ENCODE data around the gene CNGA2.
A peak's percentile ranks its signal among the peaks of the same experiment; 100 is the strongest.
"Not testable (repeated sequence)": the region's sequence is repeated elsewhere in the genome, so short reads cannot be mapped to it uniquely, and the experiment has no call there.

The CNGA2 gene

GRCh38 chrX:151695583-151696340 is 38.8 kb upstream of the CNGA2 start:
- DNase-seq (ENCODE audit: low read depth in 2 of 2), result no peak
- H3K4me3 ChIP-seq (replicated peaks in 1 of 2; ENCODE audit: low read depth in 2 of 2, low read length in 2 of 2), result no peak overlapping the region
- TF ChIP-seq, protein P1, sequence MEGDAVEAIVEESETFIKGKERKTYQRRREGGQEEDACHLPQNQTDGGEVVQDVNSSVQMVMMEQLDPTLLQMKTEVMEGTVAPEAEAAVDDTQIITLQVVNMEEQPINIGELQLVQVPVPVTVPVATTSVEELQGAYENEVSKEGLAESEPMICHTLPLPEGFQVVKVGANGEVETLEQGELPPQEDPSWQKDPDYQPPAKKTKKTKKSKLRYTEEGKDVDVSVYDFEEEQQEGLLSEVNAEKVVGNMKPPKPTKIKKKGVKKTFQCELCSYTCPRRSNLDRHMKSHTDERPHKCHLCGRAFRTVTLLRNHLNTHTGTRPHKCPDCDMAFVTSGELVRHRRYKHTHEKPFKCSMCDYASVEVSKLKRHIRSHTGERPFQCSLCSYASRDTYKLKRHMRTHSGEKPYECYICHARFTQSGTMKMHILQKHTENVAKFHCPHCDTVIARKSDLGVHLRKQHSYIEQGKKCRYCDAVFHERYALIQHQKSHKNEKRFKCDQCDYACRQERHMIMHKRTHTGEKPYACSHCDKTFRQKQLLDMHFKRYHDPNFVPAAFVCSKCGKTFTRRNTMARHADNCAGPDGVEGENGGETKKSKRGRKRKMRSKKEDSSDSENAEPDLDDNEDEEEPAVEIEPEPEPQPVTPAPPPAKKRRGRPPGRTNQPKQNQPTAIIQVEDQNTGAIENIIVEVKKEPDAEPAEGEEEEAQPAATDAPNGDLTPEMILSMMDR (IDR thresholded peaks at IDR 0.05; ENCODE audit: low read depth, low read length), result no peak

GRCh38 chrX:151697082-151697481 is 37.5 kb upstream of the CNGA2 start:
- H3K4me3 ChIP-seq (replicated peaks in 1 of 2; ENCODE audit: low read depth in 2 of 2, low read length in 2 of 2); DNase-seq (ENCODE audit: low read depth in 2 of 2): not testable (repeated sequence)

GRCh38 chrX:151697522-151697921 is 37.0 kb upstream of the CNGA2 start:
- H3K4me3 ChIP-seq (replicated peaks in 1 of 2; ENCODE audit: low read depth in 2 of 2, low read length in 2 of 2), result no peak overlapping the region
- DNase-seq (ENCODE audit: low read depth in 2 of 2), result peak; percentile 4 to 5
- TF ChIP-seq, protein P1 (IDR thresholded peaks at IDR 0.05; ENCODE audit: low read depth, low read length), result no peak

DNA sequence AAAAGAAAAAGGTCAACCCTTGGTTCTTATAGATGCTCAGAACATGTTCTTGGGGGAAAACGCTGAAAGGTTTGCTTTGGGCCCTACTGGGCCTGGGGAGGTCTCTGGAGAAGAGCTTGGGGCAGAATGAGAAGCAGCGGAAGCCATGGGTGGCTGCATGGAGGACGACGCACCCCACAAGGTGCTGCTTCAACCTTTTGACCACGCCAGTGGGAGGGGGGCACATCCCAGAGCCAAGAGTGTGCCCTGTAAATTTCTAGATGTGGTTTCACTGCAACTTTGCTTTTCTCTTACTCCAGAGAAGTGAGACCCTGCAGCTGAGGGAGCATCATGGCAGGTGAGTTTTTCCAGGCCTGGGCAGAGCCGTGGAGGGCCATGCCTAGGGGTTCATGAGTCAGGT is 36.1 kb upstream of the CNGA2 start:
- TF ChIP-seq, protein P1 (IDR thresholded peaks at IDR 0.05; ENCODE audit: low read depth, low read length), result no peak
- no peak overlapping the region for H3K4me3 ChIP-seq (replicated peaks in 1 of 2; ENCODE audit: low read depth in 2 of 2, low read length in 2 of 2)
- DNase-seq (ENCODE audit: low read depth in 2 of 2), result no peak

GRCh38 chrX:151699746-151700145 is 34.8 kb upstream of the CNGA2 start:
- DNase-seq (ENCODE audit: low read depth in 2 of 2), result no peak
- TF ChIP-seq, protein P1 (IDR thresholded peaks at IDR 0.05; ENCODE audit: low read depth, low read length), result no peak
- no peak overlapping the region for H3K4me3 ChIP-seq (replicated peaks in 1 of 2; ENCODE audit: low read depth in 2 of 2, low read length in 2 of 2)

DNA sequence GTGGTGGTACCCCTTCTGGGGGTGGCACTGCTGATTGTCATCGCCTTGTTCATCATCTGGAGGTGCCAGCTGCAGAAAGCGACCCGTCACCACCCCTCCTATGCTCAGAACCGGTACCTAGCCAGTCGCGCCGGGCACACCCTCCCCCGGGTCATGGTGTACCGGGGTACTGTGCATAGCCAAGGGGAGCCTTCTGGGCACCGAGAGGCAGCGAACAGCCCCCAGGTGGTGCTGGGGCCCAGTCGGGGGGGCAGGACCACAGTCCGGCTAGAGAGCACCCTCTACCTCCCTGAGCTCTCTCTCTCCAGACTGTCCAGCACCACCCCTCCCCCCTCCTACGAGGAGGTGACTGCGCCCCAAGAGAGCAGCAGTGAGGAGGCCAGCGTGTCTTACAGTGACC is 34.0 kb upstream of the CNGA2 start:
- H3K4me3 ChIP-seq (replicated peaks in 1 of 2; ENCODE audit: low read depth in 2 of 2, low read length in 2 of 2), result no peak overlapping the region
- DNase-seq (ENCODE audit: low read depth in 2 of 2), result no peak
- TF ChIP-seq, protein P1 (IDR thresholded peaks at IDR 0.05; ENCODE audit: low read depth, low read length), result no peak

DNA sequence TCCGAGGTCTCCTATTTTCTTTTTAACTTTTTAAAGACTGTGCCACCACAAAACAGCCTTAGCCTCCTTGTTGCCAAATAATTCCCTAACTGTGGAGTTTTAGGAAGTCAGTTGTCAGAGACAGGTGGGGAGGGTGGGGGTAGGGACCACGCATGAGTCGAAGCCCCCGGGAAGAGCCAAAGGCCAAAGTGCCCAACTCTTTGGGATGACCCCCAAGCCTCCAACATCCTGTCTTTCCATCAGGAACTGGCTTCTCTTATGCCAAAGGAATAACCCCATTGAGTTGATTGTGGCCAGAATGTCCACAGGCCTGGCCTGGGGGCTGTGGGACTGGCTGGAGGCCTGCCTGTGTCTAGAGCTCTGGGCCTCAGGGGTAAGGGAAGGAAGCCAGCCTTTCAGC is 33.5 kb upstream of the CNGA2 start:
- TF ChIP-seq, protein P1 (IDR thresholded peaks at IDR 0.05; ENCODE audit: low read depth, low read length), result no peak

More for the DNA sequence above, 33.5 kb upstream of the CNGA2 start:
- no peak for DNase-seq (ENCODE audit: low read depth in 2 of 2)
- no peak overlapping the region for H3K4me3 ChIP-seq (replicated peaks in 1 of 2; ENCODE audit: low read depth in 2 of 2, low read length in 2 of 2)
